Brain pericyte (primary cell): ENCODE measurements around the gene CACNA1E.

Experiments used
- DNase-seq: peaks from one replicate; pipeline ENCODE4 v3.0.0-alpha.2; 2012; ENCODE audit warnings: low read depth, low spot score

Gene CACNA1E

DNA sequence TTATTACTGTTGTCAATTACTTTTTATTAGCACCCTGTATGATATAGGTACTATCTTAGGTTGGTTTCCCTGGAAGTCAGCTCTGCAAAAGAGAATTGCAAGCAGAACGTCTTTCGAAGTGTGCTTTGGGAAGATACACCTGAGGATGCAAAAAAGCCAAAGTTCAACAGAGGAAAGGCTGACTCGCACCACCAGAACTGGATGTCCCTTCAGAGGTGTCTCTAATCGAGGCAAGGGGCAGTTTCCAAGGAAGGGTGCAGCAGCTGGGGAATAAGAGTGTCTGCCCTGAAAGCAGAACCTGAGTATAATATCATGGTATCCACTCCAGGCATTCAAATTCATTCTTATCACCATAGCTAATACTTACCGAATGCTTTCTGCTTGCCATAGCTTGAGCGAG is 149.6 kb downstream of the CACNA1E start:
- no peak for DNase-seq

DNA sequence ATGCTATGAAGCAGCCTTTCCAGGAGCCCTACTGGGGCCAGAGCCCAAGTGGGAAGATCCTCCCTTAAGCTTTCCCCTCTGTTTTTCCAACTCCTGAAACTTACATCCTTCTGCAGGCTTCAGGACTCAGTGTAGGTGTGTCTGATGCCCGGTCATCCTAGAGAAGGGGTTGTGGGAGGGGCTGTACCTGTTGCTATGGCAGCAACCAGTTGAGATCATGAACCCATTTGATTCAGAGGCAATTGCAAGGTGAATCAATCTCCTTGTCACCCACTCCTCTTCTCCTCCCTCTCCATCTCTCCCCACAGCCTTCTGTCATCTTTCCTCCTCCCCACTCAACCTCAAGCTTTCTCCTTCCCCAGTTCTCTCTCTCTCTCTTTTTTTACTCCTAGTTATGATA is 151.8 kb downstream of the CACNA1E start:
- no peak for DNase-seq

GRCh38 chr1:181637998-181638397 is 154.7 kb downstream of the CACNA1E start:
- no peak for DNase-seq

GRCh38 chr1:181640956-181641355 is 157.6 kb downstream of the CACNA1E start:
- DNase-seq = no peak

DNA sequence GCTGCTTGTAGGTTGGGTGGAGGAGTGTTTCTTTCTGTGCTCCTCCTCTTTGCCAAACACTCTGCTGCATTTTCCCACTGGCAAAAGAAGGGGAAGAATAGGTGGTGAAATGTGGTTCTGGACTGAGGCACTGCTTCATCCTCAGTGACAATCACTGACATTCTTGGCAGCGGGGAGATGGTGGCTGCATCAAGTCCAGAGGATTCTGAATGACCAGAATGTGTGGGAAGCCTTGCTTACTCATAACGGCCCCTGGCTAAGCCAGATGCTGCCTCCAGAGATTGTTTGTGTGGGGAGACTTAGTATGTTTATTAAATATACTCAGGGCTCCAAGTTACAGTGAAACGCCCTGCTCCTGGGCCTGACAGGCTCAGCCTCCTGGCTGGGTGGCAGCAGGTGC is 160.3 kb downstream of the CACNA1E start:
- DNase-seq = no peak

GRCh38 chr1:181645171-181645570 is 161.9 kb downstream of the CACNA1E start:
- DNase-seq = no peak

- DNase-seq = no peak
These were observed 163.4 kb downstream of the CACNA1E start for GRCh38 chr1:181646710-181647109.

GRCh38 chr1:181647314-181648035 is 164.2 kb downstream of the CACNA1E start:
- no peak for DNase-seq

DNA sequence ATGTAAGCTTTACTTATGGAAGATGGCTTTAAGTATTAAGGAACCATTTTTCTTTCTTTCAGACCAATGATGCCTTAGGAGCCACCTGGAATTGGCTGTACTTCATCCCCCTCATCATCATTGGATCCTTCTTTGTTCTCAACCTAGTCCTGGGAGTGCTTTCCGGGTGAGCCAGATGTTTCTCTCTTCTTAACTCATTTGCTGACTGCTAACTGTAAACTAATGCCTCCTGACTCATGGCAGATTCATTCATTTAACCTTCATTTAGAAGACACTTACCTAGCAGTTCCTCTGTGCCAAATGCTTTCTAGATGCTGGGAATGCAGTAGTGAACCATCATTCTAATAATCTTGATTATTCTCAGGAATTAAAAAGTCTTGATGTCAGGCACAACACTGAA is 168.0 kb downstream of the CACNA1E start:
- DNase-seq = no peak

- no peak for DNase-seq
These were observed 172.4 kb downstream of the CACNA1E start for GRCh38 chr1:181655756-181656155.

GRCh38 chr1:181656491-181656890 is 173.2 kb downstream of the CACNA1E start:
- no peak for DNase-seq

- DNase-seq = no peak
These were observed 175.3 kb downstream of the CACNA1E start for GRCh38 chr1:181658581-181658980.

- no peak for DNase-seq
These were observed 176.1 kb downstream of the CACNA1E start for GRCh38 chr1:181659321-181659957.

DNA sequence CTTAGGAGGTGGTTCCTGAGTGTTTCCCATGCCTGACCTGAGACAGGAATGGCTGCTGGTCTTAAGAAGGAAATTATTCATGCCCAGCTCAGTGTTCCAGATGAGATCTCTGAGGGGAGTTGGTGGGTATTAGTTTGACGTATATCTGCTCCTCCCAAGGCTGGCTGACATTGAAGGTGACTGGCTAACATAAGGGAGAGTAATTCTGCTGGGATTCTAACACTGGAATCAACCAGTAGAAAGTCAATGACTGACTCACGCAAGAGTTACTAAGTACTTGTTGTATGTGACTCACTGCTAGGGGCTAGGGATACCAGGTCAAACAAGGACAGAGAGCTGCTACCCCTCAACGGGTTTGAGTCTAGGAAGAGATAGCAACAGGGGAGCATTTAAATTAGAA is 177.3 kb downstream of the CACNA1E start:
- DNase-seq = no peak

DNA sequence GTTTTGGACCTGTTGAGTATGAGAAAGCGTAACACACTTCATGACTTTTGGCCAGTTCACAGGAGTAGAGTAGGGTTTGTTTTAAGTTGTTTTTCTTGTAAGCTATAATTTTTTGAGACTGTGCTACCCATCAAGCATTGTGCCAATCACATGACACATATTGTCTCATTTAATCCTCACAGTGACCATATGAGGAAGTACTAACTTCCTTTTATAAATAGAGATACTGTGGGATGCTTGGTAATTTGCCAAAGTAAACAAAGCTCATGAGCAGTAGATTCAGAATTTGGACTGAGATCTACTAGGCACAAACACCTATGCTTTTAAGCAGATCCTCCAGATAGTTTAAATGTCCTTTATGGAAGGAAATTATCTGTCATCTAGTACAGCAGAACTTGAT is 178.3 kb downstream of the CACNA1E start:
- DNase-seq = no peak

GRCh38 chr1:181662606-181663005 is 179.3 kb downstream of the CACNA1E start:
- no peak for DNase-seq

- no peak for DNase-seq
These were observed 181.2 kb downstream of the CACNA1E start for GRCh38 chr1:181664543-181664942.

DNA sequence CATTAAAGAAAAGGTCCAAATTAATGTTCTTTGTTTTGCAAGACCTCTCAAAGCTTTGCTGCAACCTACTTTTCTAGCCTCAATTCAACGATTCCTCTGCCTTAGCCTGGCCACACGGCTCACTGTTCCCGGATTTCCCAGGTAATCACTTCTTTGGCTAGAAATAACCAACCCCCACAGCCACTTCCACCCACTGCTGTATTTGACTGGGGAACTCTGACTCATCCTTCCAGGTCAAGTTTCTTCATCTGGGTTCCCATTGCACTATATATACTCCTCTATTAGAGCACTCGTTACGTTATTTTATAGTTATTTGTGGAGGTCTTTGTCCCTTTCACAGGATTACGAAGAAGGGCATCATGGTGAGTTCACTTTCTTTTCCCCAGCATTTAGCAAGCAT is 185.9 kb downstream of the CACNA1E start:
- DNase-seq = no peak

- DNase-seq = no peak
These were observed 191.3 kb downstream of the CACNA1E start for GRCh38 chr1:181674617-181675016.

- DNase-seq = no peak
These were observed 192.0 kb downstream of the CACNA1E start for GRCh38 chr1:181675091-181675917.

GRCh38 chr1:181675918-181676190 is 192.5 kb downstream of the CACNA1E start:
- no peak for DNase-seq

DNA sequence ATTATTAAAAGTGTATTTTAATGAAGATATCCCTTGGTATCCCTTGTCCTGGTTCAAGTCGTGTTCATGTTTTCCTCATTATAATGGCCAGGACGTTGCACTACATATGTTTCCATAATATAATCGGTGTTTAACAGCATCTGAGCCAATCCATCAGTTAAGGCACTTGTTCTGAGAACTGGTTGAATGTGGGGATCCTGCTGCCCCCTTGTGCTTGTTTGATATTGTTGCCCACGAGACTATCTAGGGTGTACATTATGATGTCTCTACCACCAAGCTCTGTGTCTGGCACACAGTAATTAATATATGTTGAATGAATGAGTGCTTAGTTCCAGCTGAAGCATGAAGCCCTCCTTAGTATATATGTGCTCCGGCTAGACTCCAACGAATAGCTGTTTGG is 193.0 kb downstream of the CACNA1E start:
- DNase-seq = no peak

- no peak for DNase-seq
These were observed 197.0 kb downstream of the CACNA1E start for GRCh38 chr1:181680332-181680731.
